ENCODE results near the gene WDR91. TPM values are rescaled to one million over a fixed set of nuclear protein-coding genes. Genes with fewer than 3 reads are reported as not detected.

The WDR91 gene
- total and polyA plus RNA-seq, 2 donors, result 14.3 to 19.8 TPM

GRCh38 chr7:135156290-135156689 is 55.0 kb downstream of the WDR91 start:
- H3K36me3 ChIP-seq (ENCODE audit: control insufficient read depth in 2 of 2, insufficient read depth in 2 of 2, low read length in 1 of 2), result peaks cover 0 to 6% of the 10 kb centered on the region in 2 donors
- no peak for DNase-seq (ENCODE audit: low read depth in 6 of 9, low spot score in 9 of 9)
- peaks cover 2 to 16% of the 10 kb centered on the region in 2 donors for H3K9me3 ChIP-seq (ENCODE audit: control insufficient read depth in 2 of 2, insufficient read depth in 1 of 2, low read length in 1 of 2)
- H3K27ac ChIP-seq (ENCODE audit: low read depth in 1 of 2, low read length in 1 of 2), result no peak overlapping the region
- H3K4me1 ChIP-seq (ENCODE audit: control insufficient read depth in 2 of 2, insufficient read depth in 2 of 2, low read length in 2 of 2), result peaks cover 0 to 4% of the 10 kb centered on the region in 2 donors
- 97% methylated on average over 1 of the region's 1 CpG for WGBS
- no peak overlapping the region for H3K4me3 ChIP-seq (ENCODE audit: low read length in 2 of 2)
- no peaks in the 10 kb centered on the region for H3K27me3 ChIP-seq (ENCODE audit: control insufficient read depth in 2 of 2, insufficient read depth in 1 of 2, low read length in 1 of 2)

GRCh38 chr7:135154734-135155133 is 56.6 kb downstream of the WDR91 start:
- WGBS, result 97% methylated on average over 1 of the region's 1 CpG
- no peaks in the 10 kb centered on the region for H3K4me1 ChIP-seq (ENCODE audit: control insufficient read depth in 2 of 2, insufficient read depth in 2 of 2, low read length in 2 of 2)

GRCh38 chr7:135152442-135152841 is 58.9 kb downstream of the WDR91 start:
- no peak for DNase-seq (ENCODE audit: low read depth in 6 of 9, low spot score in 9 of 9)
- 99% methylated on average over 1 of the region's 1 CpG for WGBS
- H3K27ac ChIP-seq (ENCODE audit: low read depth in 1 of 2, low read length in 1 of 2), result peak overlapping the region in 1 of 2 donors; percentile 1

More at GRCh38 chr7:135154734-135155133, 56.6 kb downstream of the WDR91 start:
- Histone ChIP-seq H3K27me3 (ENCODE audit: control insufficient read depth in 2 of 2, insufficient read depth in 1 of 2, low read length in 1 of 2) (no peaks in the 10 kb centered on the region), H3K27ac (ENCODE audit: low read depth in 1 of 2, low read length in 1 of 2) (no peak overlapping the region), H3K36me3 (ENCODE audit: control insufficient read depth in 2 of 2, insufficient read depth in 2 of 2, low read length in 1 of 2) (peaks cover 0 to 6% of the 10 kb centered on the region in 2 donors), H3K4me3 (ENCODE audit: low read length in 2 of 2) (no peak overlapping the region), H3K9me3 (ENCODE audit: control insufficient read depth in 2 of 2, insufficient read depth in 1 of 2, low read length in 1 of 2) (peaks cover 2 to 16% of the 10 kb centered on the region in 2 donors)
- DNase-seq (ENCODE audit: low read depth in 6 of 9, low spot score in 9 of 9), result no peak

GRCh38 chr7:135151533-135151932 is 59.8 kb downstream of the WDR91 start:
- H3K27ac ChIP-seq (ENCODE audit: low read depth in 1 of 2, low read length in 1 of 2), result no peak overlapping the region

More at GRCh38 chr7:135152442-135152841, 58.9 kb downstream of the WDR91 start:
- H3K36me3 ChIP-seq (ENCODE audit: control insufficient read depth in 2 of 2, insufficient read depth in 2 of 2, low read length in 1 of 2), result peaks cover 0 to 1% of the 10 kb centered on the region in 2 donors
- H3K27me3 ChIP-seq (ENCODE audit: control insufficient read depth in 2 of 2, insufficient read depth in 1 of 2, low read length in 1 of 2), result no peaks in the 10 kb centered on the region
- H3K9me3 ChIP-seq (ENCODE audit: control insufficient read depth in 2 of 2, insufficient read depth in 1 of 2, low read length in 1 of 2), result peaks cover 0 to 6% of the 10 kb centered on the region in 2 donors
- H3K4me3 ChIP-seq (ENCODE audit: low read length in 2 of 2), result no peak overlapping the region
- peaks cover 1 to 6% of the 10 kb centered on the region in 2 donors for H3K4me1 ChIP-seq (ENCODE audit: control insufficient read depth in 2 of 2, insufficient read depth in 2 of 2, low read length in 2 of 2)

DNA sequence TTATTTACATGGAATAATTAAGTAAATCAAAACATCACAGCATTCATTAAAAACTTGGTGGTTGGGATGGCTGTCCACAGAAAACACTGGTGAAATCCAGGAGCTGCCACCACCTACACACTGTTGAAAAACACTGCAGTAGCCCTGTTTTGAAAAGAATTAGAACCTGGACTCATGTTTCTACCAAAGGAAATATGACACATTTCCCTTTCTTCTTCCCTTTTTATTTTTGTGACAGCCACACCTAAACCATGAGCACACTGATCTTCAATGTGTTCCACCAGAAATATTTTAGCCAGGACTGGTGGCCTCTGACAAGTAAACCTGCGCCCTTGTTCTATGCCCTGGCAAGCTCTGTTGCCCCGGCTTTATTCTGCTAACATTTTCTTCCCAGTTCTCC is 60.2 kb downstream of the WDR91 start:
- Histone ChIP-seq H3K4me1 (ENCODE audit: control insufficient read depth in 2 of 2, insufficient read depth in 2 of 2, low read length in 2 of 2) (peaks cover 3 to 11% of the 10 kb centered on the region in 2 donors), H3K27ac (ENCODE audit: low read depth in 1 of 2, low read length in 1 of 2) (no peak overlapping the region), H3K36me3 (ENCODE audit: control insufficient read depth in 2 of 2, insufficient read depth in 2 of 2, low read length in 1 of 2) (no peaks in the 10 kb centered on the region), H3K4me3 (ENCODE audit: low read length in 2 of 2) (no peak overlapping the region), H3K9me3 (ENCODE audit: control insufficient read depth in 2 of 2, insufficient read depth in 1 of 2, low read length in 1 of 2) (no peaks in the 10 kb centered on the region), H3K27me3 (ENCODE audit: control insufficient read depth in 2 of 2, insufficient read depth in 1 of 2, low read length in 1 of 2) (no peaks in the 10 kb centered on the region)
- WGBS, result 96% methylated on average over 2 of the region's 2 CpGs
- no peak for DNase-seq (ENCODE audit: low read depth in 6 of 9, low spot score in 9 of 9)

More at GRCh38 chr7:135151533-135151932, 59.8 kb downstream of the WDR91 start:
- Histone ChIP-seq H3K4me1 (ENCODE audit: control insufficient read depth in 2 of 2, insufficient read depth in 2 of 2, low read length in 2 of 2) (peaks cover 3 to 11% of the 10 kb centered on the region in 2 donors), H3K27me3 (ENCODE audit: control insufficient read depth in 2 of 2, insufficient read depth in 1 of 2, low read length in 1 of 2) (no peaks in the 10 kb centered on the region), H3K36me3 (ENCODE audit: control insufficient read depth in 2 of 2, insufficient read depth in 2 of 2, low read length in 1 of 2) (no peaks in the 10 kb centered on the region), H3K9me3 (ENCODE audit: control insufficient read depth in 2 of 2, insufficient read depth in 1 of 2, low read length in 1 of 2) (peaks cover 0 to under 1% of the 10 kb centered on the region in 2 donors), H3K4me3 (ENCODE audit: low read length in 2 of 2) (no peak overlapping the region)
- DNase-seq (ENCODE audit: low read depth in 6 of 9, low spot score in 9 of 9), result no peak
- WGBS, result 89% methylated on average over 6 of the region's 6 CpGs

GRCh38 chr7:135150072-135150782 is 61.1 kb downstream of the WDR91 start:
- Histone ChIP-seq H3K4me1 (ENCODE audit: control insufficient read depth in 2 of 2, insufficient read depth in 2 of 2, low read length in 2 of 2) (peaks cover 3 to 11% of the 10 kb centered on the region in 2 donors), H3K27me3 (ENCODE audit: control insufficient read depth in 2 of 2, insufficient read depth in 1 of 2, low read length in 1 of 2) (no peaks in the 10 kb centered on the region), H3K4me3 (ENCODE audit: low read length in 2 of 2) (no peak overlapping the region), H3K36me3 (ENCODE audit: control insufficient read depth in 2 of 2, insufficient read depth in 2 of 2, low read length in 1 of 2) (no peaks in the 10 kb centered on the region), H3K27ac (ENCODE audit: low read depth in 1 of 2, low read length in 1 of 2) (no peak overlapping the region), H3K9me3 (ENCODE audit: control insufficient read depth in 2 of 2, insufficient read depth in 1 of 2, low read length in 1 of 2) (no peaks in the 10 kb centered on the region)
- no peak for DNase-seq (ENCODE audit: low read depth in 6 of 9, low spot score in 9 of 9)
- 84% methylated on average over 8 of the region's 8 CpGs for whole genome bisulfite sequencing

DNA sequence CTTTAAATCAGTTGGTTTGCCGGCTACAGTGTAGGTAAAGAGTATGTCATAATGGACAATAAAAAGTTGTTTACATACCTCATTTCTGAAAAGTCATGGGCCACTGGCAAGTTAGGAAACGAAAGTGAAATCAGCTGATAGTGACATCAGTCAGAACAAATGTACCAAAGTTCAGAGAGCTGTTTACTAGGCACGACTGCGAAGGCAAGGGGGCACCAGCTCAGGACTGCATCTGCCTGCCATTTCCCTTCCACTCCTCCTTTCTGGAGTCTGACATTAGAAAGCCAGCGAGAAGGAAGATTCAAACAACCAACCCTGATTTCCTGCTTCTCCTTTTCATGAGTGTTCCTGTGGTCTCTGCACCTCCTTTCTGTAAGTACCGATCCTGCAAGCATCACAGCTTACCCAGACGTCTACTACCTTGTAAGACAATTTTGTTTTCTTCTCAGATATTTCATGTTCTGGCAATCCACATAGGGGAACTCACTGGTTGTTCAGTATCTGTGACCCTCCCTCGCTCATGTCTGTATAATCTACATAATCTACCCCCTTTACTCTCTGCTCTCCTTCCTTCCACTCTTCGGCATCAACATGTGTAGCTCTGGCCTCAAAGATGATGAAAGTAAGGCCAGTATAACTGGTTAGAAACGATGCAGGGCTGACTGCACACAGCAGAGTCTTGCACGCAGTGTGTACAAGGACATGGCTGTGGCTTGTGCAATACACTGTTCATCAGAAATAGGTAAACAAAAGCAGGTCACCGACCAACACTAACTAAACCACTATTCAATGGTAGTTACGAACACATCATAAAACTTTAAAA is 63.2 kb downstream of the WDR91 start, which contains the start of gene TMEM140:
Gene TMEM140, plus strand, starts transcription at position 174 of the 823 bp plus-strand sequence. CDS start 16,370 bp downstream, outside the sequence.
- Histone ChIP-seq H3K27ac (ENCODE audit: low read depth in 1 of 2, low read length in 1 of 2) (peak within 1 kb of the TSS; percentile 94 to 98), H3K36me3 (ENCODE audit: control insufficient read depth in 2 of 2, insufficient read depth in 2 of 2, low read length in 1 of 2) (no peaks in the 10 kb centered on the region), H3K4me1 (ENCODE audit: control insufficient read depth in 2 of 2, insufficient read depth in 2 of 2, low read length in 2 of 2) (peaks cover 3 to 11% of the 10 kb centered on the region in 2 donors), H3K9me3 (ENCODE audit: control insufficient read depth in 2 of 2, insufficient read depth in 1 of 2, low read length in 1 of 2) (no peaks in the 10 kb centered on the region), H3K27me3 (ENCODE audit: control insufficient read depth in 2 of 2, insufficient read depth in 1 of 2, low read length in 1 of 2) (no peaks in the 10 kb centered on the region), H3K4me3 (ENCODE audit: low read length in 2 of 2) (peak within 1 kb of the TSS; percentile 52 to 70)
- peak in 7 of 9 donors; percentile 48 to 86 (median 63) for DNase-seq (ENCODE audit: low read depth in 6 of 9, low spot score in 9 of 9)
- WGBS, result 10% methylated on average over 13 of the region's 13 CpGs

GRCh38 chr7:135147341-135147898 is 63.9 kb downstream of the WDR91 start:
- Histone ChIP-seq H3K36me3 (ENCODE audit: control insufficient read depth in 2 of 2, insufficient read depth in 2 of 2, low read length in 1 of 2) (no peaks in the 10 kb centered on the region), H3K4me1 (ENCODE audit: control insufficient read depth in 2 of 2, insufficient read depth in 2 of 2, low read length in 2 of 2) (peaks cover 3 to 11% of the 10 kb centered on the region in 2 donors), H3K27ac (ENCODE audit: low read depth in 1 of 2, low read length in 1 of 2) (peak overlapping the region; percentile 94 to 98), H3K27me3 (ENCODE audit: control insufficient read depth in 2 of 2, insufficient read depth in 1 of 2, low read length in 1 of 2) (no peaks in the 10 kb centered on the region), H3K4me3 (ENCODE audit: low read length in 2 of 2) (peak overlapping the region; percentile 52 to 70), H3K9me3 (ENCODE audit: control insufficient read depth in 2 of 2, insufficient read depth in 1 of 2, low read length in 1 of 2) (no peaks in the 10 kb centered on the region)
- DNase-seq (ENCODE audit: low read depth in 6 of 9, low spot score in 9 of 9), result peak in 2 of 9 donors; percentile 4 to 42
- whole genome bisulfite sequencing, result 9% methylated on average over 6 of the region's 6 CpGs
